LHCN-M2 (cell line): ENCODE data around the gene KCNE3. TPM values are rescaled to one million over a fixed set of nuclear protein-coding genes. Genes with fewer than 3 reads are reported as not detected.
A peak's percentile ranks its signal among the peaks of the same experiment; 100 is the strongest.
"Not testable (repeated sequence)": the region's sequence is repeated elsewhere in the genome, so short reads cannot be mapped to it uniquely, and the experiment has no call there.

Source experiments
- DNase-seq: peaks from one replicate; pipeline ENCODE4 v3.0.0-alpha.2; 2012; ENCODE audit warnings: low read depth
- total RNA-seq: library from RNA; depleted of rRNA; stranded (reverse); fragments of >200 nt; gene quantifications from 2 replicates; pipeline ENCODE4 v1.2.3, GENCODE V29; 2014; rRNA removed

KCNE3 gene
- total RNA-seq, 1 experiment from 2014 or later, result 0.23 TPM

DNA sequence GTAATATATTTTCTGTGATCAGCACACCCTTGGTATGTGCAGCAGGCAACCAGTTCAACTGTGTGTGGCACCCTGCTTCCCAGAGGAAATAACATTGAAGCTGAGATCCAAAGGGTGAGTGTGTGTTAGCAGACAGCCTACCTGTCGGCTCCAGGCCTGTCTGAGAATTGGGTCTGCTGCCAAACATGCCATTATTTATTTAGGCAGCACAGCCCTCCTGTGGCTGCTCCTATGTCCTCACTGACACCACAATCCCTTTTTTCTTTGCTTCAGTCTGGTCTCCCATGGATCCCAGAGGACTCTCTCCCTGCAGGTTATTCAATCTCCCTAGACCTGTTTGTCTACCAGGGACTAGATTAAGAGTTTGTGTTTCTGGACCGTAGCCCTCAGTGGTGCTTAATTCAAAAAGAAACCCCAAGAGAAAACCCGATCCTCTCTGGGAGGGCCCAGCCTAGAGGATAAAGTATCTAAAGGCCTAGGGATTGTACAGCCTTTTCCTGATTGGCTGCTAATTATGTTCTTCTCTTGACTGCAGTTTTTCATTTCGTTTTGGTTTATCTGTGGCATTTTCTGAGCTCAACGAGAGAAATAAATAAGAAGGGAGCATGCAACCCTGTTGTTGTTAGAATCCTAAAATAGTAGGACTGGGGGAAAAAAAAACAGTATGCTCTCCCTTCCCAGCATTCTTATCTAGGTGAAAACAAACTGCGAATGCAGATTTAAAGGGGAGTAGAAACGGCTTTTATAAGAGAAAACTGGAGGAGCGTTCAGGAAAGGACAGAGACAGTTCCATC is 24.1 kb downstream of the KCNE3 start:
- peak; percentile 50 for DNase-seq

DNA sequence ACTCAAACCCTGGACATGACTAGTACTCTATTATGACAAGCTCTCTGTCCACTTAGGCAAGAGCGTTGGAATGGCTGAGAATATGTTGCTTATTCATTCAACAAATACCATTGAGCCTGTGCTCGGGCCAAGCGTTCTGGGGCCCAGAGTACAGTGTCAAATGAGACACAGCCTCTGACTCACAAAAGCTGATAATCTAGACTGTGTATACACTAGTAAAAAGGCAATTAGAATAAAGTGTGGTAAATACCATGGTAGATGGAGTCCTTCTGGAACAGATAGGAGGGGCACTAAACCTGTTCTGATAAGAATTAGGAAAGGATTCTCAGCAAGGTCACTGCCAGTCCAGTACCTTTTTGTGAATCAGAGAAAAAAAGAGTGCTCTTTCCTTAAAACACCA is 24.7 kb downstream of the KCNE3 start:
- no peak for DNase-seq

DNA sequence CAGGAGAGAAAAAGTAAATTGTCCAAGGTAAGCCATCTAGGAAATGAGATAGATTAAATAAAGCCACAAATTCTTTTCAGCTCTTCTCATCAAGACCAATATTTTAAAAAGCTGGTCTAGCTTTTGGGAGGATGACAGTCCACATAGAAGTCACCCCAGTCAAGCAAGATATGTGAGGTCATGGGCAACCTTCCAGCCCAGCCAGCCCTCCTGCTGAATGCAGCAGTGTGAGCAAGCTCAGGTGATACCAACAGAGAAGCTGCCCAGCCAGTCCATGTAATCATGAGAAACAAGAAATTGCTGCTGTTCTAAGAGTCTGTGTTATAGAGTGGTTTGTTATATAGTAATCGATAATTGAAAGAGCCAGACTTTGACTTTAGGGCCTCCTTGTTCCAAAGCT is 28.7 kb downstream of the KCNE3 start:
- no peak for DNase-seq

DNA sequence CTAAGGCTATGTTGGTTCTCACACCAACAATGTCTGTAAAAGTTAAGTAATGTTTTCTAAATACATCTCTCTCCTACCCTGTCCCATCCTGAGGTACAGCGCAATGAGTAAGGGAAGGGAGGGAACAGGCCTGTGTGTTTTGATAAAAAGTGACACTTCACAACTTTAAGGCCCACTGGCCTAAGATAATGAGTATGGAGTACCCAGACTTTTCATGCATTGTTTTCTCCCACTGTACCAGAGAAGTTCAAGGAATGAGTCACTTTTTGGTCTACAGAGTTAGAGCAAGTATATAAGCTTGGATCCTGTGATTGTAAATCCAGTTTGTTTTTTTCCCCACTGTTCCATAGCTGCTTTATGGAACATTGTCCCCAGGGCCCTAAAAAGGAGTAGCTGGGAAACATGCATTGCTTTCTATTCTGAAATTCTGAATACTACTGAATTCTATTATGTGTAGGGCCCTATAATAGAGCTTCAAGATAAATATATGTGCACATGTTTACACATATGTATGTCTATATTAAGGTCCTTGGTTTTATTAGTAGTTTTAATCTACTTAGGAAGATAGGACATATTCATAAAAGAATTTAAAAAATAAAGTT is 29.8 kb downstream of the KCNE3 start:
- DNase-seq, result peak; percentile 29

DNA sequence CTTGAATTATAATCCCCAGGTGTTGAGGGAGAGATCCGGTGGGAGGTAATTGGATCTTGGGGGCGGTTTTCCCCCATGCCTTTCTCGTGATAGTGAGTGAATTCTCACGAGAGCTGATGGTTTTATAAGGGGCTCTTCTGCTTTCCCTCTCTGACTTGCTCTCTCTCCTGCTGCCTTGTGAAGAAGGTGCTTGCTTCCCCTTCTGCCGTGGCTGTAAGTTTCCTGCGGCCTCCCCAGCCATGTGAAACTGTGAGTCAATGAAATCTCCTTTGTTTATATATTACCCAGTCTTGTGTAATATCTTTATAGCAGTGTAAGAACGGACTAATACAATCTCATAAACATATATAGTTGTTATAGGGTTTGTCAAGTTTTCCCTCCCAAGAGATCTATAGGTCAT is 32.8 kb downstream of the KCNE3 start:
- no peak for DNase-seq

DNA sequence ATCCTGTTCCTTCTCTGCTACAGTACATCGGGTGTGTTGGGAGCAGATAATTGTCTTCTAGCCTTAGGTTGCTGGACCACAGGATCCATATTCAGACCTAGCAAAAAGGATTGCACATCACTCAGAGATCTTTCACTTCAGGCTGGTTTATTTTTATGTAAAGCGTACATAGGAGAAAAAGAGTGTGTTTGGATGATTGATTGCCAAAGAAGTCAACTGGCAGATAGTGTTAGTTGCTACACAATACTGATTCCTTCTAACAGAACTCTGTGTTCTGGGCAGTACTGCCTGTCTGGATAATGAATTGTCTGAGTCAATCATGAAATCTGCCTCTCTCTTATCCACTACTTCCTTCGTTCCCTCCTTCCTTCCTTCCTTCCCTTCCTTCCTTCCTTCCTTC is 38.1 kb downstream of the KCNE3 start:
- no peak for DNase-seq

DNA sequence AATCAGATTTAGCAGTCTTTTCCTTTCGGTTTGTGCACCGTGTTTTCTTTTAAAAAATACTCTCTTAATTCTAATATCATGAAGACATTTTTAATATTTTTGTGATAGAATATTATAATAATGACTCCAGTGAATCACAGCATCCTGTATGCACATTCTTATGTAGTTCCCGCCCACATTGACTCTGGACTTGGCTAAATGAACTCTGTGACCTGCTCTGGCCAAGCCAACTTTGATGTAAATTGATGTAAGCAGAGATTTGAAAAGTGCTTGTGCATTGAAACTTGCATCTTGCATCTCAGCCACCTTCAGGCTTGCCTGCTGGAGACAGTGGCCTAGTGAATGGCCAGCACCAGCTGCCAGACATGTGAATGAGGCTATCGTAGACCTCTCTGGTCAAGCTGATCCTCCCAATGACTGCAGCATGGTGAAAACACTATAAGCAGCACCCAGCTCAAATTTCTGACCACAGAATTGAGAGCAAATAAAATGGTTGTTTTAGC is 39.9 kb downstream of the KCNE3 start:
- peak; percentile 20 for DNase-seq

DNA sequence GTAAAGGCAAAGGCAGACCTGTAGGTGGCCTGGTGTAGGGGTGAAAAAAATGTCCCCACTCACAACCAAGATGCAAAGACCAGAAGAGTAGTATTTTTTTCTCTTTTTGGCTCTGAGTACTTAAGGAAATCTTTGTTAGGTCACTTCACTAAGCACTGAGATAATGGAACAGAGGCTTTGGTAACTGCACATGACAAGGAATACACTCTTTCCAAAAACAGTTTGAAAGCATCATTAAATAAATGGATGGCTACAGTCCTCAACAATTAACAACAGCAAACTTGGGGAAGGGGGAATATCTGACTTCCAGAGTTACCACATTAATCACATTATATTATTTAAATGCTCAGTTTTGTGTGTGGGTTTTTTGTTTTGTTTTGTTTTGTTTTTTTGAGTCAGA is 42.2 kb downstream of the KCNE3 start:
- DNase-seq, result no peak

DNA sequence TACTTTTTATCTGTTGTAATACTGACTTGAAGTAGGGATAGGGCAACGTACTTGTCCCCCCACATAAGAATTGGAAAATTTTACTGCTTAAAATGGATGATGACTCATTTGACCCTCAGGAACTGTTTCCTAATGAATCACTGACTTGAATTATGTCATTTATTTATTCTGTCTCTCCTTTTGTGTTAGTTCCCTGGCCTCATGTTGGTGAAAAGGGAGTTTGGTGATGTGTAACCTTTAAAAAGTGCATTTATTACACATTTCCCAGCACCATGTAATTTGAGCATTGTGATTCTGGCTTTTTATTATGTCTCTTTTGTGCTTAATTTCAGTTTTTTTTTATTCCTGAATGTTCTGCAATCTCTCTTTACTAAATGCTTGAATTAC is 48.8 kb downstream of the KCNE3 start:
- peak; percentile 87 for DNase-seq

DNA sequence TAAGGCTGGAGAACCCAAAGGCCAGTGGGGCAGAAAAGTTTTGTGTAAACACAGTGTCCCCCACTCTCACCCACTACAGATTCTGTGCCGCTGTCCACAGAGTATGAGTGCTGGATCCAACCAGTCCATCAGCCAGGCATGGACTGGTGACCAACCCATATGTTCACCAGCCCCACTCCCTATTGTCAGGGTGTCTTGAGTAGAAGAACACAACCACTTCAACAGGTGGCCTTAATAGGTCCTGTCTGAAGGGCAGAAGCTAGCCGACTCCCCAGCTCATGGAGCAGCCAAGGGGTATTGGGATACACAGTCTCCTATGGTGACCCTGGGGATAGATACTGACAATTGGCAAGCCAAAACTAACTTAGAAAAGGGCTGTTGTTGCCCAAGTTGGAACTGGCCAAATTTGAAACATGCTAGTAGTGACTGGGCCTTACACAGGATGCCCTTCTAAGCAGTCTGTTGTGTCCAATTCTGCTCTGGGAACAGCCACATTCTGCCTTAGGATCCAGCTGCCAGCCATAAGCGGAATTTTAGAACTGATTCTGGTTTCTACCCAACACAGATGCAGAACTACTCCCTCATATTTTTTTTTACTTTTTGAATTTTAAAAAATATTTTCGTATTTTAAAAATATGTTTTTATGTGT is 49.4 kb downstream of the KCNE3 start:
- peak; percentile 42 for DNase-seq

DNA sequence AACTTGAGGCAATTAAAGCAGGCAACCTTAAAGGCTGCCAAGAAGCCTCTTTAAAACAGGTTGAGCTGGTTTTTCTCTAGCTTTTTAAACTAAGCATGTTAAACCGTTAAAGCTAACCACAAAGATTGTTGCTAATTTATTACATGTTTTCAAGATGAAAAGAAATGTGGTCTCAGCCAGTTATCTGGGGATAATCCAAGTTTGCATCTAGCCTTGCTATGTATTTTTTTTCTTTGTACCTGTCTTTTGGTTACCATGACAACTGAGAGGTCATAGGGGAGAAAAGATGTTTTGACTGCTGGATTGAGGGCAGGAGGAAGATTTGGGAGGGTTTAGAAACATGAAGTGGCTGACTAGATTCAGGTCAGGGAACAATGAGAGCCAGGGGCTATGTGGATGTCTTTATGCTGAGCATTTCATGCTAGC is 50.0 kb downstream of the KCNE3 start:
- DNase-seq, result peak; percentile 51

DNA sequence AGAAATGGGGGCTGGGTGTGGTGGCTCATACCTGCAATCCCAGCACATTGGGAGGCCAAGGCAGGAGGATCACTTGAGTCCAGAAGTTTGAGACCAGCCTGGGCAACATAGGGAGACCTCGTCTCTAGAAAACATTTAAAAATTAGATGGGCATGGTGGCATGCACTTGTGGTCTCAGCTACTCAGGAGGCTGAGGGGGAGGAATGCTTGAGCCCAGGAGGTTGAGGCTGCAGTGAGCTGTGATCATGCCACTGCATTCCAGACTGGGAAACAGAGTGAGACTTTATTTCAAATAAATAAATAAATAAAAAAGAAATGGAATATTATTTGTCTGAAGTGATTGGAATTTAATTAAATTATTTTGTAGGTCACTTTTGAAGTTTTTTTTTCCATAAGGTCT is 50.4 kb downstream of the KCNE3 start:
- DNase-seq, result not testable (repeated sequence)

DNA sequence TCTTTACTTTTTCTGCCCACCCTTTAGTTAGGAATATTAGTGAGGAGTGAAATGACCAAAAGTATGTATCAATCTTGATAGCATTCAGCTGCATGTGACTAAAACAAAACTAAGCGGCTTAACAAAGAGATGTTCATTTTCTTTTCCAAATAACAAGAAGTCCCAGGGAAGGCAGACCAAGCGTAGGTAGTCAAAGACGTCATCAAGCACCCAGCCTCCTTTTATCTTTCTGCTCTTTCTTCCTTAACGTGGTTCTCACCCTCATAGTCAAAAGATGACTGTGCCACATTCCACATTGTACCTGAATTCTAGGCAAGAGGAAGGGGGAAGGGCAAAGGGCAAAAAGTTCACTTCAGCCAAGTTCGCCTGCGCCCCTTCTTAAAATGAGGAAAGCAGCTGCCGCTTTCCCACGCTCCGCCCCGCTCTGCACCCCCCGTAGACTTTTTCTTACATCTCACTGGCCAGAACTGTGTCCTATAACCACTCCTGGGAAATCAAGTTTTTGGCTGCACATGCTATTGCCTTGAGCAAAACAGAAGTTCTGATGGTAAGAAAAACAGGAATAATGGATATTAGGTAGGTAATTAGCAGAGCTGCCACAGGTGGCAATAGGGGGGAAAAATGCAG is 54.5 kb downstream of the KCNE3 start:
- no peak for DNase-seq

DNA sequence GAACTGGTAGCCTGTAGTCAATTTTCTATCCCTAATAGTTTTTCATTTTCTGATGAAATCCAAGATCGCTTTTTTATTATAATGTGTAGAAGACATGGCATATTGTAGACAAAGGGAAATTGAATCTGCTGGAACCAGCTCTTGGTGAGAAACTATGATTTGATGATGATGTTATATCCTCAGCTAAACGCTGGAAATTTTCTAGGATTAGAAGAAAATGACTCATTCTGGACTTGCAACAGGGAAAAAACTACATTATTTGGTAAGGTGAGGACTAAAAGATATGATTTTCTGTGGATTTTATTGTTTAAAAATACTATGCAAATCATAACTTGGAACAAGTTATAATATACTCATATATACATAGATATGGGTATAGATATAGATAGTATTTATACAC is 55.0 kb downstream of the KCNE3 start:
- peak; percentile 40 for DNase-seq

DNA sequence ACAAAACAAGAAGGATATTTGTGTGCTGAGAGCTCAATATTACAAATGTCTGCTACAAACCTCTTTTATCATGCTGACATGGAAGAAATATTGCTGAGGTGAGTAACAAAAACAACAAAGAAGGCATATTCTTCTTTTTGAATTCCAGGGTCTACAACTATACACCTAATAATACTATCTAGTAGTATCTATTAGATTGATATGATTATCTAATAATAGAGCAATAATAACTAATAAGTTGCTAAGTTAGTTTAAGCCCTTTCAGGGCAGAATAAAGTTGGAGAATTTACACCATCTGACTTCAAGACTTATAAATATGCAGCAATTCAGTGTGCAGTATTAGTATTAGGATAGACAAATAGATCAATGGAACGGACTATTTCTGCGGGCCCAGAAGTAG is 57.7 kb downstream of the KCNE3 start:
- no peak for DNase-seq

Other genes starting within 250 kb of the KCNE3 start
- 3.1 TPM in 2 replicates for gene P4HA3, start 155.9 kb downstream of the KCNE3 start, total RNA-seq
- gene PGM2L1, start 69.1 kb downstream of the KCNE3 start, total RNA-seq, result 22.6 and 27.0 TPM in 2 replicates
- gene LIPT2, start 26.2 kb upstream of the KCNE3 start, total RNA-seq, result 1.2 and 4.8 TPM in 2 replicates
- 21.9 and 24.5 TPM in 2 replicates for gene POLD3, start 125.0 kb upstream of the KCNE3 start, total RNA-seq